UCSD-AML1 (cell line): ENCODE results near the gene MYLK.
"Not testable (repeated sequence)": the region's sequence is repeated elsewhere in the genome, so short reads cannot be mapped to it uniquely, and the experiment has no call there.

ENCODE experiments used
- DNase-seq: peaks from one replicate; lab custom pipeline; 2025; ENCODE audit not compliant: unreplicated experiment; lab: John Stamatoyannopoulos, UW

The MYLK gene

GRCh38 chr3:123728014-123728413 is 156.1 kb downstream of the MYLK start:
- no peak for DNase-seq

GRCh38 chr3:123725652-123726400 is 158.3 kb downstream of the MYLK start:
- DNase-seq = no peak

GRCh38 chr3:123724306-123724705 is 159.8 kb downstream of the MYLK start:
- DNase-seq = no peak

- peak; percentile 51 for DNase-seq
These were observed 160.5 kb downstream of the MYLK start for GRCh38 chr3:123723522-123724168.

GRCh38 chr3:123723070-123723469 is 161.1 kb downstream of the MYLK start:
- no peak for DNase-seq

- DNase-seq = no peak
These were observed 161.7 kb downstream of the MYLK start for GRCh38 chr3:123722456-123722855.

GRCh38 chr3:123722021-123722420 is 162.1 kb downstream of the MYLK start:
- no peak for DNase-seq

GRCh38 chr3:123721095-123721689 is 162.9 kb downstream of the MYLK start:
- DNase-seq = not testable (repeated sequence)

- DNase-seq = no peak
These were observed 163.5 kb downstream of the MYLK start for GRCh38 chr3:123720638-123721037.

GRCh38 chr3:123719862-123720453 is 164.2 kb downstream of the MYLK start:
- DNase-seq = no peak

GRCh38 chr3:123719061-123719756 is 164.9 kb downstream of the MYLK start:
- peak; percentile 58 for DNase-seq

GRCh38 chr3:123718108-123718507 is 166.0 kb downstream of the MYLK start:
- no peak for DNase-seq

- not testable (repeated sequence) for DNase-seq
These were observed 166.7 kb downstream of the MYLK start for GRCh38 chr3:123717451-123717850.

GRCh38 chr3:123716411-123716810 is 167.7 kb downstream of the MYLK start:
- no peak for DNase-seq

GRCh38 chr3:123713211-123713610 is 170.9 kb downstream of the MYLK start:
- no peak for DNase-seq

GRCh38 chr3:123712077-123712860 is 171.9 kb downstream of the MYLK start:
- no peak for DNase-seq

- no peak for DNase-seq
These were observed 172.8 kb downstream of the MYLK start for GRCh38 chr3:123711356-123711755.

- no peak for DNase-seq
These were observed 175.6 kb downstream of the MYLK start for GRCh38 chr3:123708531-123708930.

- not testable (repeated sequence) for DNase-seq
These were observed 176.5 kb downstream of the MYLK start for GRCh38 chr3:123707641-123708040.

- DNase-seq = no peak
These were observed 177.3 kb downstream of the MYLK start for GRCh38 chr3:123706871-123707270.
